Measurements from ENCODE around the gene WASF3. TPM values are rescaled to one million over a fixed set of nuclear protein-coding genes. Genes with fewer than 3 reads are reported as not detected.

The WASF3 gene
- total and polyA plus RNA-seq, 2 donors, result 0.42 to 2.7 TPM

- H3K27ac ChIP-seq (ENCODE audit: low read depth in 1 of 2, low read length in 1 of 2), result no peak overlapping the region
- no peaks in the 10 kb centered on the region for H3K27me3 ChIP-seq (ENCODE audit: control insufficient read depth in 2 of 2, insufficient read depth in 1 of 2, low read length in 1 of 2)
- H3K9me3 ChIP-seq (ENCODE audit: control insufficient read depth in 2 of 2, insufficient read depth in 1 of 2, low read length in 1 of 2), result no peaks in the 10 kb centered on the region
- no peaks in the 10 kb centered on the region for H3K4me1 ChIP-seq (ENCODE audit: control insufficient read depth in 2 of 2, insufficient read depth in 2 of 2, low read length in 2 of 2)
- no peak for DNase-seq (ENCODE audit: low read depth in 6 of 9, low spot score in 9 of 9)
- no peaks in the 10 kb centered on the region for H3K36me3 ChIP-seq (ENCODE audit: control insufficient read depth in 2 of 2, insufficient read depth in 2 of 2, low read length in 1 of 2)
- H3K4me3 ChIP-seq (ENCODE audit: low read length in 2 of 2), result no peak overlapping the region
- 64% methylated on average over 4 of the region's 4 CpGs for WGBS
Measured at GRCh38 chr13:26590951-26591350, 33.5 kb downstream of the WASF3 start.

- H3K4me1 ChIP-seq (ENCODE audit: control insufficient read depth in 2 of 2, insufficient read depth in 2 of 2, low read length in 2 of 2), result no peaks in the 10 kb centered on the region
- H3K27me3 ChIP-seq (ENCODE audit: control insufficient read depth in 2 of 2, insufficient read depth in 1 of 2, low read length in 1 of 2), result no peaks in the 10 kb centered on the region
- no peak overlapping the region for H3K4me3 ChIP-seq (ENCODE audit: low read length in 2 of 2)
- no peak for DNase-seq (ENCODE audit: low read depth in 6 of 9, low spot score in 9 of 9)
- WGBS, result 92% methylated on average over 7 of the region's 7 CpGs
- no peaks in the 10 kb centered on the region for H3K36me3 ChIP-seq (ENCODE audit: control insufficient read depth in 2 of 2, insufficient read depth in 2 of 2, low read length in 1 of 2)
- no peak overlapping the region for H3K27ac ChIP-seq (ENCODE audit: low read depth in 1 of 2, low read length in 1 of 2)
- H3K9me3 ChIP-seq (ENCODE audit: control insufficient read depth in 2 of 2, insufficient read depth in 1 of 2, low read length in 1 of 2), result no peaks in the 10 kb centered on the region
Measured at GRCh38 chr13:26591672-26592071, 34.2 kb downstream of the WASF3 start.

- Histone ChIP-seq H3K4me3 (ENCODE audit: low read length in 2 of 2) (no peak overlapping the region), H3K27me3 (ENCODE audit: control insufficient read depth in 2 of 2, insufficient read depth in 1 of 2, low read length in 1 of 2) (no peaks in the 10 kb centered on the region), H3K36me3 (ENCODE audit: control insufficient read depth in 2 of 2, insufficient read depth in 2 of 2, low read length in 1 of 2) (no peaks in the 10 kb centered on the region), H3K4me1 (ENCODE audit: control insufficient read depth in 2 of 2, insufficient read depth in 2 of 2, low read length in 2 of 2) (no peaks in the 10 kb centered on the region), H3K9me3 (ENCODE audit: control insufficient read depth in 2 of 2, insufficient read depth in 1 of 2, low read length in 1 of 2) (no peaks in the 10 kb centered on the region), H3K27ac (ENCODE audit: low read depth in 1 of 2, low read length in 1 of 2) (no peak overlapping the region)
- 92% methylated on average over 1 of the region's 1 CpG for WGBS
- no peak for DNase-seq (ENCODE audit: low read depth in 6 of 9, low spot score in 9 of 9)
Measured at GRCh38 chr13:26593661-26594060, 36.2 kb downstream of the WASF3 start.

GRCh38 chr13:26594363-26594762 is 36.9 kb downstream of the WASF3 start:
- no peaks in the 10 kb centered on the region for H3K9me3 ChIP-seq (ENCODE audit: control insufficient read depth in 2 of 2, insufficient read depth in 1 of 2, low read length in 1 of 2)
- no peaks in the 10 kb centered on the region for H3K27me3 ChIP-seq (ENCODE audit: control insufficient read depth in 2 of 2, insufficient read depth in 1 of 2, low read length in 1 of 2)
- WGBS, result 94% methylated on average over 8 of the region's 8 CpGs
- H3K36me3 ChIP-seq (ENCODE audit: control insufficient read depth in 2 of 2, insufficient read depth in 2 of 2, low read length in 1 of 2), result no peaks in the 10 kb centered on the region
- no peak overlapping the region for H3K27ac ChIP-seq (ENCODE audit: low read depth in 1 of 2, low read length in 1 of 2)
- no peak for DNase-seq (ENCODE audit: low read depth in 6 of 9, low spot score in 9 of 9)
- H3K4me3 ChIP-seq (ENCODE audit: low read length in 2 of 2), result no peak overlapping the region
- no peaks in the 10 kb centered on the region for H3K4me1 ChIP-seq (ENCODE audit: control insufficient read depth in 2 of 2, insufficient read depth in 2 of 2, low read length in 2 of 2)

- DNase-seq (ENCODE audit: low read depth in 6 of 9, low spot score in 9 of 9), result no peak
- WGBS, result 98% methylated on average over 2 of the region's 2 CpGs
- Histone ChIP-seq H3K4me3 (ENCODE audit: low read length in 2 of 2) (no peak overlapping the region), H3K9me3 (ENCODE audit: control insufficient read depth in 2 of 2, insufficient read depth in 1 of 2, low read length in 1 of 2) (no peaks in the 10 kb centered on the region), H3K36me3 (ENCODE audit: control insufficient read depth in 2 of 2, insufficient read depth in 2 of 2, low read length in 1 of 2) (no peaks in the 10 kb centered on the region), H3K27ac (ENCODE audit: low read depth in 1 of 2, low read length in 1 of 2) (no peak overlapping the region), H3K27me3 (ENCODE audit: control insufficient read depth in 2 of 2, insufficient read depth in 1 of 2, low read length in 1 of 2) (no peaks in the 10 kb centered on the region), H3K4me1 (ENCODE audit: control insufficient read depth in 2 of 2, insufficient read depth in 2 of 2, low read length in 2 of 2) (no peaks in the 10 kb centered on the region)
Measured at GRCh38 chr13:26596458-26596857, 39.0 kb downstream of the WASF3 start.

- Histone ChIP-seq H3K27ac (ENCODE audit: low read depth in 1 of 2, low read length in 1 of 2) (no peak overlapping the region), H3K36me3 (ENCODE audit: control insufficient read depth in 2 of 2, insufficient read depth in 2 of 2, low read length in 1 of 2) (no peaks in the 10 kb centered on the region), H3K9me3 (ENCODE audit: control insufficient read depth in 2 of 2, insufficient read depth in 1 of 2, low read length in 1 of 2) (no peaks in the 10 kb centered on the region), H3K4me3 (ENCODE audit: low read length in 2 of 2) (no peak overlapping the region), H3K27me3 (ENCODE audit: control insufficient read depth in 2 of 2, insufficient read depth in 1 of 2, low read length in 1 of 2) (no peaks in the 10 kb centered on the region), H3K4me1 (ENCODE audit: control insufficient read depth in 2 of 2, insufficient read depth in 2 of 2, low read length in 2 of 2) (no peaks in the 10 kb centered on the region)
- no peak for DNase-seq (ENCODE audit: low read depth in 6 of 9, low spot score in 9 of 9)
- WGBS, result 92% methylated on average over 1 of the region's 1 CpG
Measured at GRCh38 chr13:26599403-26599802, 41.9 kb downstream of the WASF3 start.

- Histone ChIP-seq H3K27ac (ENCODE audit: low read depth in 1 of 2, low read length in 1 of 2) (no peak overlapping the region), H3K36me3 (ENCODE audit: control insufficient read depth in 2 of 2, insufficient read depth in 2 of 2, low read length in 1 of 2) (no peaks in the 10 kb centered on the region), H3K4me1 (ENCODE audit: control insufficient read depth in 2 of 2, insufficient read depth in 2 of 2, low read length in 2 of 2) (no peaks in the 10 kb centered on the region), H3K27me3 (ENCODE audit: control insufficient read depth in 2 of 2, insufficient read depth in 1 of 2, low read length in 1 of 2) (no peaks in the 10 kb centered on the region), H3K4me3 (ENCODE audit: low read length in 2 of 2) (no peak overlapping the region), H3K9me3 (ENCODE audit: control insufficient read depth in 2 of 2, insufficient read depth in 1 of 2, low read length in 1 of 2) (no peaks in the 10 kb centered on the region)
- DNase-seq (ENCODE audit: low read depth in 6 of 9, low spot score in 9 of 9), result no peak
- 88% methylated on average over 1 of the region's 1 CpG for WGBS
Measured at GRCh38 chr13:26599860-26600259, 42.4 kb downstream of the WASF3 start.

- H3K27me3 ChIP-seq (ENCODE audit: control insufficient read depth in 2 of 2, insufficient read depth in 1 of 2, low read length in 1 of 2), result no peaks in the 10 kb centered on the region
- no peak for DNase-seq (ENCODE audit: low read depth in 6 of 9, low spot score in 9 of 9)
- no peaks in the 10 kb centered on the region for H3K4me1 ChIP-seq (ENCODE audit: control insufficient read depth in 2 of 2, insufficient read depth in 2 of 2, low read length in 2 of 2)
- no peak overlapping the region for H3K4me3 ChIP-seq (ENCODE audit: low read length in 2 of 2)
- H3K9me3 ChIP-seq (ENCODE audit: control insufficient read depth in 2 of 2, insufficient read depth in 1 of 2, low read length in 1 of 2), result no peaks in the 10 kb centered on the region
- H3K27ac ChIP-seq (ENCODE audit: low read depth in 1 of 2, low read length in 1 of 2), result no peak overlapping the region
- no peaks in the 10 kb centered on the region for H3K36me3 ChIP-seq (ENCODE audit: control insufficient read depth in 2 of 2, insufficient read depth in 2 of 2, low read length in 1 of 2)
- 93% methylated on average over 1 of the region's 1 CpG for WGBS
Measured at GRCh38 chr13:26600343-26600742, 42.9 kb downstream of the WASF3 start.

- H3K27ac ChIP-seq (ENCODE audit: low read depth in 1 of 2, low read length in 1 of 2), result no peak overlapping the region
- no peaks in the 10 kb centered on the region for H3K9me3 ChIP-seq (ENCODE audit: control insufficient read depth in 2 of 2, insufficient read depth in 1 of 2, low read length in 1 of 2)
- DNase-seq (ENCODE audit: low read depth in 6 of 9, low spot score in 9 of 9), result peak in 2 of 9 donors; percentile 19 to 35
- H3K4me3 ChIP-seq (ENCODE audit: low read length in 2 of 2), result no peak overlapping the region
- 28% methylated on average over 2 of the region's 2 CpGs for WGBS
- no peaks in the 10 kb centered on the region for H3K36me3 ChIP-seq (ENCODE audit: control insufficient read depth in 2 of 2, insufficient read depth in 2 of 2, low read length in 1 of 2)
- H3K27me3 ChIP-seq (ENCODE audit: control insufficient read depth in 2 of 2, insufficient read depth in 1 of 2, low read length in 1 of 2), result no peaks in the 10 kb centered on the region
- no peaks in the 10 kb centered on the region for H3K4me1 ChIP-seq (ENCODE audit: control insufficient read depth in 2 of 2, insufficient read depth in 2 of 2, low read length in 2 of 2)
Measured at GRCh38 chr13:26601669-26602068, 44.2 kb downstream of the WASF3 start.

GRCh38 chr13:26602783-26603182 is 45.3 kb downstream of the WASF3 start:
- H3K4me3 ChIP-seq (ENCODE audit: low read length in 2 of 2), result no peak overlapping the region
- H3K36me3 ChIP-seq (ENCODE audit: control insufficient read depth in 2 of 2, insufficient read depth in 2 of 2, low read length in 1 of 2), result no peaks in the 10 kb centered on the region
- no peaks in the 10 kb centered on the region for H3K4me1 ChIP-seq (ENCODE audit: control insufficient read depth in 2 of 2, insufficient read depth in 2 of 2, low read length in 2 of 2)
- H3K9me3 ChIP-seq (ENCODE audit: control insufficient read depth in 2 of 2, insufficient read depth in 1 of 2, low read length in 1 of 2), result no peaks in the 10 kb centered on the region
- no peak for DNase-seq (ENCODE audit: low read depth in 6 of 9, low spot score in 9 of 9)
- 89% methylated on average over 3 of the region's 3 CpGs for WGBS
- no peaks in the 10 kb centered on the region for H3K27me3 ChIP-seq (ENCODE audit: control insufficient read depth in 2 of 2, insufficient read depth in 1 of 2, low read length in 1 of 2)
- H3K27ac ChIP-seq (ENCODE audit: low read depth in 1 of 2, low read length in 1 of 2), result no peak overlapping the region
